Measurements from ENCODE around the gene CACNA1F. TPM values are rescaled to one million over a fixed set of nuclear protein-coding genes. Genes with fewer than 3 reads are reported as not detected.

Gene CACNA1F
- under 0.01 and 0.07 TPM in 2 replicates for total RNA-seq

DNA sequence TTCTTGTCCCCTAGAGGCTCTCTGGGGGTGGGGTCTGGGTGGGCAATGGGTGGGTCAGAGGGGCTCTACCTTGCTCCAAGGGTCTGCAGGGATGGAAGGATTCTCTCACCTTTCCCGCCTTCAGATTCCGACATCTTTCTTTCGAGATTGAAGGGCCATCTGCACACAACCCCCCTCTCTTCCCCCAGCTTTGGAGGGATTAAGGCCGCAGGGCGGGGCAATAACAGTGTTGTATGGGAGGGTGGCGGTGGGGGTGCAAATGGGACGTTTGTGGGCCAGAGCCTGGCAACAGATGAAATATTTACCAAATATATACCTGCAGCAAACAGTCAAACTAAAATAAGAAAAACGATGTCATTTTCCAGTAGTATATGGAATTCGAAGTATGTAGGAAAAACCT is at the start of gene CACNA1F:
Gene CACNA1F (minus strand): TSS at position 165 of the 400 bp plus-strand sequence. CDS start 31 bp downstream, at position 134.

DNA sequence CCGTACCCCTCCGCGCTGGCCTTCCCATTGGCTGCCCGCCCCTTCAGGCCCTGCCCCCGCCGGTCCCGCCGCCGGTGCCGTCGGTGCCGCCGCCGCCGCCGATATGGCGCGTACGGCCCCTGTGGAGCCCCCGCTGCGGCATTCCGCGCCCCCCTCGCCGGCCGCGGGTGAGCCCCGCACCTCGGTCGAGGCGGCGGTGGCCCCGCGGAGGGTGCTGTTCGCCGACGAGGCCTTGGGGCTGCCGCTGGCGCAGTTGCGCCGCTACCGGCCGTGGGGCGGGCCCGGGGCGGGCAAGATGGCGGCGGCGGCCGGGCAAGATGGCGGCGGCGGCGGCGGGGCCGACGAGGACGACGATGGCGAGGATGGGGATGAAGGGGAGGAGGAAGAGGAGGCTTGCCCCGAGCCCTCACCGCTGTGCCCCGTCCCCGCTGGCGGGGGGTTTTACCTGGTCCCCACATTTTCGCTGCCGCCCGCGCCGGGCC is 36.7 kb upstream of the CACNA1F start, which contains the start of gene PPP1R3F:
Gene PPP1R3F (plus strand): TSS at position 27 of the 482 bp plus-strand sequence. CDS start 77 bp downstream, at position 104.

DNA sequence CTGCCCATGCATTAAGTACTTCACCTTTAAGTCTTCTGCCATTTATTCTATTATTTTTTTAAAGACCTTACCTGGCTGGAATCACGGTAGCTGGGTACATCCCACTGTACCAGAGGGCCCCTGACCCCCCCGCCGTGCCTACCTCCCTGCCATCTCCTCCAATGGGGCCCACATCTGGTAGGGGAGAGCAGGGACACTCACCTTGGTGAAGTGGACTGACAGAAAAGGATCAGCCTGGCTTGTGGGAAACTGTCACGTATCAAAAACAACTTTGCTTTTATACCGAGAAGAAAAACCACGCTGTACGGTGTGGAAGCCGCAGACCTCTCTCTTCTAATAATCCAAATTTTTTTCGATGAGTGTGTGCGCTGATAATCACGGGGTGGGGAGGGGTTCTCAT is 31.3 kb upstream of the CACNA1F start, which contains the start of gene FOXP3:
Gene FOXP3 (minus strand): TSS at position 251 of the 400 bp plus-strand sequence. CDS start 6,205 bp downstream, outside the sequence.

DNA sequence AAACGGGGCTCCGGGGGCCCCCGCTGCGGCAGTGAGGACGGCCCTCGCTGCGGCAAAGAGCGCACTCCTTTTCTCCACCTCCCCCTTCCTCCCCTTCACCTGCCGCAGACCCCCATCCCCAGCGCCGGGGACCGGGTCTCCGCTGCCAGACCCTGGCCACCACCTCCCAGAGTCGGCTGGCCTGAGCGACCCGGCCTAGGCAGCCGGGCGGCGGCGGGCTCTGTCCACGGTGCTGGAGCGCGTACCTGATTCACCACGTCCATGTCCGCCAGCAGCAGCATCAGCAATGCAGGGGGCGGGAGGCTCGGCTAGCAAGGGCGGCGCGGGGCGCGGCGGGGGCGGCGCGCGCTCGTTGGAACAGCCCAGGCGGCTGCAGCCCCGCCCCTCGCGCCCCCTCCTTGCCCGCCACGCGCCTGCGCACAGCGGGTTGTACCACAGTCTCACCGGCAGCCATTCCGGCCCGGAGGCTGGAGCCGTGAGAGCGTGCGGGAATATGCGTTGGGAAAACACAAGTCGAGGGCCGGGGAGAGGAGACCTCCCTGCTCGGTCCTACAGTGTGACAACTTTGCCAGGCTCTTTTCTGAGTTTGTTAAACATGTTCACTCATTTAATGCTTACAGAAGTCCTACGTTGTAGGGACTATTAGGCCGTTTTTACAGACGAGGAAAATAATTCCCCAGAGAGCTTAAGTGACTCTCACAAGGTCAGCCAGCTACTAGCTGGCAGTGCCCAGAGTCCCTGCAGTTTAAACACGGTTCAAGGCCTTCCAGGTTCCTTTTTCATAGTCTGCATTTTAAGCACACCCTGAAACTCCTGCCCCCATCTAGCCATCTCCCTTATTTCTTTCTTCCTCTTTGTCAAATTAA is 33.0 kb downstream of the CACNA1F start, which contains the start of gene SYP:
Gene SYP (minus strand): TSS at position 288 of the 866 bp plus-strand sequence. CDS start 7 bp downstream, at position 281.

DNA sequence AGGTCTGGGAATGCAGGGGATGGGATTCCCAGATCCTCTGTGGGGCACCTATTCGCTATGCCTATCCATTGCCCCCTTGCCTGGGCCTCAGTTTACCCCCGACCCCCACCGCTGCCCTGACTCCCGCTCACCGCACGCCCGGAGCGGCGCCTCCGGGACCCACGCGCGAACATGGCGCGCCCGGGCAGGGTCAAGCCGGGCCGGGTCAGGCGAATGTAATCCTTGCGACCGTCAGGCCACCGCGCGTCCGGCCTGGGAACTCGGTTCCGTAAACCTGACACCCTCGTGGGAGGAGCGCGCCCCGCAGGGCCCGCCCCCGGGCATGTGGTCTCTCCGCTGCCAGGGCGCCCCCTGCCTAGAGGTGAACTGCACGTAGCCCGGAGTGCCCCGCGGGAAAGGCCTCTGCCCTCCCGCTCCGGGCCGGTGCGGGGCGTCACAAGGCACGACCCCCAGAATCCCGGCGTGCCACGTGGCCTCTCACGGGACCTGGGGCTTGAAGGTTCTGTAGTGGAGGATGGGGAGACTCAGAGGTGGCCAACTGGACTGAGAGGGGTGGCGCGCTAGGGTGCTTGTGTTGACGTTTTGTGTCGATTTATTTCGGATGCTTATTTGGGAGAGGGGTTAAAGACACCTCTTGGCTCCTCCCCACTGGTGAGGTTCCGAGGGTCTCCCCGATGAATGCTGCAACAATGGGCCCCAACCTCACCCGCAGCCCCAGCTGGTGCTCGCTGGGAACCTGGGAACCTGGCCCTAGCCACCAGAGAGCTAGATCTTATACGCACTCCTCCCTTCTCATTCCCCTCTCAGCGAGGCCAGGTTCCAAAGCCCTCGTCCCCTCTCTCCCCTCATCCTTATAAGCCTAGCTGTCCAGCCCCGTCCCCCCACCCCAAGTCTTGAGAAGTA is 46.8 kb downstream of the CACNA1F start, which contains the start of gene PRICKLE3:
Gene PRICKLE3 (minus strand): TSS at position 249 of the 903 bp plus-strand sequence. CDS start 76 bp downstream, at position 173.

DNA sequence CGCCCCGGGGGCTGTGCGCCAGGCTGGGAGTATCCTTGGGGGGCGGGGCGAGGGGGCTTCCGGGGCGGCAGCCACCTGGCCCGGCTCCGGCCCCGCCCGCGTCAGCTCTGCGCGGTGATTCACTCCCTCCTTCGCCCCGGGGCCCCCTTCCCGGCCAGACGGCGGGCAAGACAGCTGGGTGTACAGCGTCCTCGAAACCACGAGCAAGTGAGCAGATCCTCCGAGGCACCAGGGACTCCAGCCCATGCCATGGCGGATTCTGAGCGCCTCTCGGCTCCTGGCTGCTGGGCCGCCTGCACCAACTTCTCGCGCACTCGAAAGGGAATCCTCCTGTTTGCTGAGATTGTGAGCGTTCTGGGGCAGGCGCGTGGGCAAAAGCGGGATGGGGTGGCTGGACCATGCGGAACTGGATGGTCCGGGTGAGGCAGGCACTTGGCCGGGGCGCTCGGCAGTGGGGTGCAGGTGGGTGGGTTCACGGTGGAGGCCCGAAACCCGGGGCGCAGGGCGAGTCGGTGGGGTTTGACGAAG is 61.3 kb downstream of the CACNA1F start, which contains the start of gene PLP2:
Gene PLP2 (plus strand): TSS at position 147 of the 528 bp plus-strand sequence. CDS start 103 bp downstream, at position 250.

DNA sequence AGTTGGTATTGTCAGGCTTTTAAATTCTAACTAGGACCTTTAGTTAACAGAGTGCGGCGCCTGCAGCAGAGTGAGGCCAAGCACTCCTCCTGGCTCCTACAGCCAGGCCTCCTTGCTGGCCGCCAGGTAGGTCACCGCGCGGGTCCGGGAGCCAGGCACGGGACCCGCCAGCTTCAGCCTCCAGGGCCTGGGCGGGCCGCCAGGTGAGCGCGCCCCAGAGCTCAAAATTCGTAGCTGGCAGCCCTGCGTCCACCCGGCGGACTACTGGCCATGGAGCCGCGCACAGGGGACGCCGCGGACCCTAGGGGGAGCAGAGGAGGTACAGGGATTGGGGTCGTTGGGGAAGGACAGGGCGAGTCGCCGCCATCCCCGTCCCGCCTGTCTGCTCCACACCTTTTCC is 70.5 kb downstream of the CACNA1F start, which contains the start of gene MAGIX:
Gene MAGIX (plus strand): TSS at position 139 of the 400 bp plus-strand sequence. CDS start 132 bp downstream, at position 271.

Other genes with a start within 250 kb of the CACNA1F start
- 23.6 and 36.5 TPM in 2 replicates for gene GRIPAP1, start 231.1 kb downstream of the CACNA1F start, total RNA-seq
- 17.4 and 37.9 TPM in 2 replicates for gene TFE3, start 190.0 kb downstream of the CACNA1F start, total RNA-seq
- gene CCDC120, start 174.3 kb downstream of the CACNA1F start, total RNA-seq: 2.1 and 5.8 TPM in 2 replicates
- 2.1 and 5.4 TPM in 2 replicates for gene PRAF2, start 159.3 kb downstream of the CACNA1F start, total RNA-seq
- gene WDR45, start 153.5 kb downstream of the CACNA1F start, total RNA-seq: 29.0 and 29.4 TPM in 2 replicates
- gene GPKOW, start 109.6 kb downstream of the CACNA1F start, total RNA-seq: 22.9 and 29.0 TPM in 2 replicates
- 2.3 and 2.7 TPM in 2 replicates for gene MAGIX, start 70.6 kb downstream of the CACNA1F start, total RNA-seq
- gene PLP2, start 61.4 kb downstream of the CACNA1F start, total RNA-seq: 17.1 and 24.4 TPM in 2 replicates
- 19.5 and 38.1 TPM in 2 replicates for gene PRICKLE3, start 47.0 kb downstream of the CACNA1F start, total RNA-seq
- gene SYP, start 33.1 kb downstream of the CACNA1F start, total RNA-seq: under 0.01 TPM in 1 of 2 replicates, not detected in the other
- gene CCDC22, start 2.1 kb upstream of the CACNA1F start, total RNA-seq: 11.3 and 13.9 TPM in 2 replicates
- gene FOXP3, start 31.4 kb upstream of the CACNA1F start, total RNA-seq: 0.14 TPM in 1 of 2 replicates, not detected in the other
- gene PPP1R3F, start 36.5 kb upstream of the CACNA1F start, total RNA-seq: 4.1 and 9.0 TPM in 2 replicates
- not detected in 2 replicates for gene GAGE10, start 70.3 kb upstream of the CACNA1F start, total RNA-seq
- gene GAGE12J, start 88.7 kb upstream of the CACNA1F start, total RNA-seq: not detected in 2 replicates
- gene GAGE13, start 98.2 kb upstream of the CACNA1F start, total RNA-seq: not detected in 2 replicates

Measured in nasal cavity respiratory epithelium epithelial cell of viscerocranial mucosa (primary cell).